ENCODE results near the gene KIF5C.

DNA sequence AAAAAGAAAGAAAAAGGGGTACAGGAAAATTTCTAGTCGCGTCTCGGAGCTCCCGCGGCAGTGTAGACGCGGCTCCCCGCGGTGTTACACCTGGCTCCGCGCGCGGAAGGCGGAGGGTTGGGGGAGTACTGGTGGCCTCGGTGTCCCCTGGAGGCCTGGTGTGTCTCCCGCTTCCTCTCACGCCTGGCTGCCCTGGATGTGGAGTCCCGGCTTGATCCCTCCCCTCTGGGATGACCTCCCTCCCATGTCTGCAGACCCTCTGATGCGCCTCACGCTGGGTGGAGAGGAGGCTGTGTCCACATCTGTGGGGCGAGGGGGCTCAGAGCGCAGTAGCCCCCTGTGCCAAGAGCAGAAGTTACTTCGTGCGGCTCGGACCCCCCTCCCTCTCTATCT, 1.2 kb downstream of the KIF5C start:
- TF ChIP-seq, protein P1, sequence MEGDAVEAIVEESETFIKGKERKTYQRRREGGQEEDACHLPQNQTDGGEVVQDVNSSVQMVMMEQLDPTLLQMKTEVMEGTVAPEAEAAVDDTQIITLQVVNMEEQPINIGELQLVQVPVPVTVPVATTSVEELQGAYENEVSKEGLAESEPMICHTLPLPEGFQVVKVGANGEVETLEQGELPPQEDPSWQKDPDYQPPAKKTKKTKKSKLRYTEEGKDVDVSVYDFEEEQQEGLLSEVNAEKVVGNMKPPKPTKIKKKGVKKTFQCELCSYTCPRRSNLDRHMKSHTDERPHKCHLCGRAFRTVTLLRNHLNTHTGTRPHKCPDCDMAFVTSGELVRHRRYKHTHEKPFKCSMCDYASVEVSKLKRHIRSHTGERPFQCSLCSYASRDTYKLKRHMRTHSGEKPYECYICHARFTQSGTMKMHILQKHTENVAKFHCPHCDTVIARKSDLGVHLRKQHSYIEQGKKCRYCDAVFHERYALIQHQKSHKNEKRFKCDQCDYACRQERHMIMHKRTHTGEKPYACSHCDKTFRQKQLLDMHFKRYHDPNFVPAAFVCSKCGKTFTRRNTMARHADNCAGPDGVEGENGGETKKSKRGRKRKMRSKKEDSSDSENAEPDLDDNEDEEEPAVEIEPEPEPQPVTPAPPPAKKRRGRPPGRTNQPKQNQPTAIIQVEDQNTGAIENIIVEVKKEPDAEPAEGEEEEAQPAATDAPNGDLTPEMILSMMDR (IDR thresholded peaks at IDR 0.05 in 4 of 5, conservative IDR thresholded peaks at IDR 0.05 in 1 of 5): no peak
- TF ChIP-seq POLR2A (IDR thresholded peaks at IDR 0.05): no peak

All from gastrocnemius medialis (tissue), 4 donors.